Caco-2 (cell line): ENCODE results near the gene CCDC85C. TPM values are rescaled to one million over a fixed set of nuclear protein-coding genes. Genes with fewer than 3 reads are reported as not detected.

Experiments used
- BruUV-seq: library from RNA; stranded (reverse); fragments of 400-500 nt; replicated peaks from 2 replicates; lab custom pipeline; 2021; lab: Mats Ljungman, UMichigan
- CTCF ChIA-PET: fragments of 300-600 bp; sonication (Branson Sonifier 250); formaldehyde crosslinking; loops from one replicate; lab custom pipeline; 2022; ENCODE audit warnings: antibody characterized with exemption; lab: Charles Lee
- POLR2A ChIA-PET: fragments of 300-600 bp; sonication (Branson Sonifier 250); formaldehyde crosslinking; loops from one replicate; lab custom pipeline; 2022; ENCODE audit warnings: antibody characterized with exemption; lab: Charles Lee
- DNase-seq, 2 experiments: peaks; one replicate each; pipeline versions ENCODE4 v3.0.0 to v3.0.0-alpha.2; 2020 to 2022
- H3K27me3 ChIP-seq: replicated peaks from 2 replicates; pipeline ENCODE4 v1.6.0; 2011; ENCODE audit warnings: low read length; ENCODE audit not compliant: control insufficient read depth, insufficient read depth
- H3K36me3 ChIP-seq: 2 replicates; pipeline ENCODE4 v1.5.1; 2011; ENCODE audit warnings: low read length; ENCODE audit not compliant: control insufficient read depth, insufficient read depth
- H3K4me1 ChIP-seq: fragments of 250-450 bp; sonication (Bioruptor Pico); 2 replicates; pipeline ENCODE4 v1.5.1; 2020; ENCODE audit warnings: mild to moderate bottlenecking
- H3K4me3 ChIP-seq: 2 replicates; pipeline ENCODE4 v1.5.1; 2011; ENCODE audit warnings: low read depth, mild to moderate bottlenecking, control low read depth, low read length
- H3K9me3 ChIP-seq: fragments of 250-450 bp; sonication (Bioruptor Pico); 2 replicates; pipeline ENCODE4 v1.5.1; 2020; ENCODE audit warnings: mild to moderate bottlenecking, moderate library complexity
- H3K27ac Mint-ChIP-seq: one replicate; pipeline ENCODE4 v1.8.0; 2022; ENCODE audit warnings: mixed read lengths; ENCODE audit not compliant: unreplicated experiment
- H3K27me3 Mint-ChIP-seq: one replicate; pipeline ENCODE4 v1.8.0; 2022; ENCODE audit warnings: mixed read lengths; ENCODE audit not compliant: insufficient read depth, unreplicated experiment
- H3K36me3 Mint-ChIP-seq: one replicate; pipeline ENCODE4 v1.8.0; 2022; ENCODE audit warnings: mild to moderate bottlenecking, mixed read lengths; ENCODE audit not compliant: insufficient read depth, unreplicated experiment
- H3K4me1 Mint-ChIP-seq: one replicate; pipeline ENCODE4 v1.8.0; 2022; ENCODE audit warnings: low read depth, mixed read lengths; ENCODE audit not compliant: unreplicated experiment
- H3K4me3 Mint-ChIP-seq: one replicate; pipeline ENCODE4 v1.8.0; 2022; ENCODE audit warnings: mild to moderate bottlenecking, moderate library complexity, mixed read lengths; ENCODE audit not compliant: unreplicated experiment
- H3K9me3 Mint-ChIP-seq: one replicate; pipeline ENCODE4 v1.8.0; 2022; ENCODE audit warnings: mixed read lengths; ENCODE audit not compliant: unreplicated experiment
- intact Hi-C: fragments of 100-400 bp; cut with micrococcal nuclease; formaldehyde crosslinking; loops from one replicate; pipeline ENCODE4 v1.10.0; 2022; ENCODE audit not compliant: unreplicated experiment
- total RNA-seq: library from RNA; stranded (reverse); gene quantifications from 2 replicates; pipeline ENCODE4 v1.2.3, GENCODE V29; 2022
- TF ChIP-seq, protein P1 (sequence below), 2 experiments: fragments of 200-600 bp in 1 of 2; IDR thresholded peaks; 1 replicate in 1 of 2; 2 replicates in 1 of 2; pipeline versions ENCODE4 v1.5.1 to v1.8.0; 2011 to 2022; ENCODE audit warnings: antibody characterized with exemption in 1 of 2, control low read depth in 1 of 2, inconsistent platforms in 1 of 2, low read depth in 1 of 2, low read length in 1 of 2, mild to moderate bottlenecking in 1 of 2, moderate library complexity in 1 of 2; ENCODE audit not compliant: insufficient read depth in 1 of 2, severe bottlenecking in 1 of 2, unreplicated experiment in 1 of 2

The CCDC85C gene
- total RNA-seq, 1 experiment from 2014 or later: 76.2 TPM

DNA sequence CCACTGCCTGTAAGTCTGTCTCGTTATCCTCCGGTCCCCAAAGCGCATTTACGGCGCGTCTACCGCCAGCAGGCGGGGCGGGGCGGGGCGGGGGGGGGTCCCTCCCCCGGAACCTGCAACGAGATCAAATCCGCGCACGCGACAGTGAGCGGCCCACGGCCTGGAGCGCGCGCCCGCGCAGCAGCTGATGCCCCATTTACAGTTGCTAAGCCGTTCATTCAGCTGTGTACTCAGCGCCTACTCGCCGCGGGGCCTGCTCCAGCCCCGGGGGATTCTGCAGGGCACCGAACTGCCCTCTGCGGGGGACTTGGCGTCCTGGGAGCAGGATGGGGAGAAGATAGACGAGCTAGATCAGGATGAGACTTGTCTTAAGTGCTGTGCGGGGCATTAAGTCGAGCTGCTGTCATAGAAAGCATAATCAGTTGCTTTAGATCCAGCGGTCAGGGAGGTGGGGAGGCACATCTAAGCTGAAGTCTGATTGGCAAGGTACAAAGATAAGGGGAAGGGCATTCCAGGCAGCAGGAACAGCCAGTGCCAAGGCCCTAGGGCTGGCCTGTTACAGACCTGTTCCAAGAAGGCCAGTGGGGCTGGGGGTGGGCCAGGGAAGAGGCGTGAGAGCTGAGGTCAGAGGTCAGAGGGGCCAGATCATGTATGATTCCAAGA is 1.4 kb upstream of the CCDC85C start:
- Histone ChIP-seq H3K4me1 (peaks cover 19% of the 10 kb centered on the region), H3K4me3 (peak overlapping the region; percentile 81), H3K36me3 (no peaks in the 10 kb centered on the region), H3K9me3 (no peaks in the 10 kb centered on the region), H3K27me3 (no peaks in the 10 kb centered on the region)
- peaks cover 16% of the 10 kb centered on the region for H3K4me1 Mint-ChIP-seq
- H3K27ac Mint-ChIP-seq: peak overlapping the region; percentile 10
- no peaks in the 10 kb centered on the region for H3K27me3 Mint-ChIP-seq
- TF ChIP-seq, protein P1, sequence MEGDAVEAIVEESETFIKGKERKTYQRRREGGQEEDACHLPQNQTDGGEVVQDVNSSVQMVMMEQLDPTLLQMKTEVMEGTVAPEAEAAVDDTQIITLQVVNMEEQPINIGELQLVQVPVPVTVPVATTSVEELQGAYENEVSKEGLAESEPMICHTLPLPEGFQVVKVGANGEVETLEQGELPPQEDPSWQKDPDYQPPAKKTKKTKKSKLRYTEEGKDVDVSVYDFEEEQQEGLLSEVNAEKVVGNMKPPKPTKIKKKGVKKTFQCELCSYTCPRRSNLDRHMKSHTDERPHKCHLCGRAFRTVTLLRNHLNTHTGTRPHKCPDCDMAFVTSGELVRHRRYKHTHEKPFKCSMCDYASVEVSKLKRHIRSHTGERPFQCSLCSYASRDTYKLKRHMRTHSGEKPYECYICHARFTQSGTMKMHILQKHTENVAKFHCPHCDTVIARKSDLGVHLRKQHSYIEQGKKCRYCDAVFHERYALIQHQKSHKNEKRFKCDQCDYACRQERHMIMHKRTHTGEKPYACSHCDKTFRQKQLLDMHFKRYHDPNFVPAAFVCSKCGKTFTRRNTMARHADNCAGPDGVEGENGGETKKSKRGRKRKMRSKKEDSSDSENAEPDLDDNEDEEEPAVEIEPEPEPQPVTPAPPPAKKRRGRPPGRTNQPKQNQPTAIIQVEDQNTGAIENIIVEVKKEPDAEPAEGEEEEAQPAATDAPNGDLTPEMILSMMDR (IDR thresholded peaks at IDR 0.05; ENCODE audit: insufficient read depth in 1 of 2, low read depth in 1 of 2, low read length in 1 of 2, severe bottlenecking in 1 of 2, unreplicated experiment in 1 of 2): no peak
- no peaks in the 10 kb centered on the region for H3K9me3 Mint-ChIP-seq
- intact Hi-C loops: loop anchor here (2.0 kb wide), 1 partner anchor 17 kb away; no protein-coding TSS in a partner anchor
- peak; percentile 46 to 55 for DNase-seq
- H3K4me3 Mint-ChIP-seq: peak overlapping the region; percentile 71
- POLR2A ChIA-PET: interaction anchor here (0.5 to 2.9 kb wide), 4 partner anchors 56 to 628 kb away, joined by 3 to 12 read pairs (median 11); partner anchors contain the start of genes CCNK and SETD3
- CTCF ChIA-PET: interaction anchor here (0.6 to 3.1 kb wide), 7 partner anchors 13 to 286 kb away, joined by 3 to 12 read pairs (median 6); no protein-coding TSS in a partner anchor
- no TSS peak for BruUV-seq
- H3K36me3 Mint-ChIP-seq: no peaks in the 10 kb centered on the region

DNA sequence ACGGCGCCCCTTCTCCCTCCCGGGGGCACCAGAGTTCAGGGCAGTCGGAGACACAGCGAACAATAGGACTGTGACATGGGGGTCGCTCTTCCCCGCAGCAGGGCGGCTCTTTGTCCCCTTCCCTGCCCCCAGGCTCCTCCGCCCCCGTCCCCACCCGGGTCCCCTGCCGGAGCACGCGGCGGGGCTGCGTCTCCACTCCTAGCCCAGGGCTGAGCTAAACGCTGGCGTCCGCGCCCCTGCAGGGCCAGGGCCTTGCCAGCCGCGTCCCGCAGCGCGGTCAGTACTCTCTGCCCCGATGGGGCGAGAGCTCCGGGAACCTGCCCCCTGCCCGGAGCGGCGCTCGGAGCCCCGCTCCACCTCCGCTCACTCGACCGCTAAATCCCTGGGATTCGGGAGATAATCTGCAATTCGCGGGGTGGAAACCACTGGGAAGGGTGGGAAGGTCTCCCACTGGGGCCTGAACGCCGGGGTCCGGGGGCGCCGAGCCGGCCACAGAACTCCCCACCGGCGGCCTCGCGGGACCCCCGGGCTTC is 825 bp upstream of the CCDC85C start:
- ChIA-PET CTCF (interaction anchor here (0.6 to 3.1 kb wide), 5 partner anchors 20 to 286 kb away, joined by 3 to 12 read pairs (median 5); no protein-coding TSS in a partner anchor), POLR2A (interaction anchor here (1.5 to 2.9 kb wide), 3 partner anchors 33 to 124 kb away, joined by 6 to 12 read pairs (median 10); partner anchors contain the start of genes CCNK and SETD3)
- no peak overlapping the region for H3K27ac Mint-ChIP-seq
- Histone ChIP-seq H3K9me3 (no peaks in the 10 kb centered on the region), H3K4me1 (peaks cover 25% of the 10 kb centered on the region), H3K4me3 (peak overlapping the region; percentile 81), H3K36me3 (no peaks in the 10 kb centered on the region), H3K27me3 (no peaks in the 10 kb centered on the region)
- no peaks in the 10 kb centered on the region for H3K27me3 Mint-ChIP-seq
- H3K9me3 Mint-ChIP-seq: no peaks in the 10 kb centered on the region
- TF ChIP-seq, protein P1 (IDR thresholded peaks at IDR 0.05; ENCODE audit: insufficient read depth in 1 of 2, low read depth in 1 of 2, low read length in 1 of 2, severe bottlenecking in 1 of 2, unreplicated experiment in 1 of 2): no peak
- H3K4me1 Mint-ChIP-seq: peaks cover 21% of the 10 kb centered on the region
- no peaks in the 10 kb centered on the region for H3K36me3 Mint-ChIP-seq
- BruUV-seq: no TSS peak
- DNase-seq: peak in 1 of 2 experiments; percentile 56
- intact Hi-C loops: loop anchor here (1.0 to 5.0 kb wide), 4 partner anchors 18 to 82 kb away; partner anchors contain the start of gene CYP46A1
- H3K4me3 Mint-ChIP-seq: peak overlapping the region; percentile 71

DNA sequence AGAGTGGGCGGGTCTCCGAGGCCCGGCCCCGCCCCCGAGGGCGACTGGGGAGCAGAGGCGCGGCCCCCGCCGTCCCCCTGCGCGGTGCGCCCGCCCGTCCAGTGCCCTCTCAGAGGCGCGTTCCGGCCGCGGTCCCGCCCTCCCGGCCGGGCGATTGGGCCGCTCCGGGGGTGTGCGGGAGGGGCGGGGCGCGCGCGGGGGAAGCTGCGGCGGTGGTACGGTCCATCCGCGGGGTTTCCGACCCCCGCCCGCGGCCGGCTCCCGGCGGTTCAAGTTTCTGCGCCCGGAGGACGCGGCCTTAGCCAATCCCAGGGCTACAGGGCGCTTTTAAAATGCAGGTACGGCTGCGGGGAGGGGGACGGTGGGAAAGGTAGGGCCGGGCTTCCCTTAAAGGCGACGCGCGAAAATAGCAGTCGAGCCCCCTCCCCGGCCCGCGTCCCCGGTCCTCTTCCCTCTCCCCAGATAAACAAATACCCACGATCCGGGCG is 315 bp upstream of the CCDC85C start:
- no TSS peak for BruUV-seq

More for the DNA sequence above, 315 bp upstream of the CCDC85C start:
- Mint-ChIP-seq H3K4me1 (peaks cover 21% of the 10 kb centered on the region), H3K27me3 (no peaks in the 10 kb centered on the region), H3K36me3 (no peaks in the 10 kb centered on the region), H3K4me3 (peak overlapping the region; percentile 71), H3K27ac (no peak overlapping the region), H3K9me3 (no peaks in the 10 kb centered on the region)
- Histone ChIP-seq H3K9me3 (no peaks in the 10 kb centered on the region), H3K36me3 (no peaks in the 10 kb centered on the region), H3K4me3 (peak overlapping the region; percentile 81), H3K4me1 (peaks cover 30% of the 10 kb centered on the region), H3K27me3 (no peaks in the 10 kb centered on the region)
- TF ChIP-seq, protein P1 (IDR thresholded peaks at IDR 0.05; ENCODE audit: insufficient read depth in 1 of 2, low read depth in 1 of 2, low read length in 1 of 2, severe bottlenecking in 1 of 2, unreplicated experiment in 1 of 2): no peak
- peak; percentile 94 to 99 for DNase-seq
- ChIA-PET CTCF (interaction anchor here (0.7 to 3.1 kb wide), 2 partner anchors 30 to 79 kb away, joined by 5 to 12 read pairs; no protein-coding TSS in a partner anchor), POLR2A (interaction anchor here (0.5 to 2.9 kb wide), 9 partner anchors 16 to 146 kb away, joined by 3 to 12 read pairs (median 5); partner anchors contain the start of genes CCNK and SETD3)
- intact Hi-C loops: loop anchor here (1.0 to 5.0 kb wide), 4 partner anchors 18 to 81 kb away; partner anchors contain the start of gene CYP46A1
